ENCODE results near the gene ABCA2. TPM values are rescaled to one million over a fixed set of nuclear protein-coding genes. Genes with fewer than 3 reads are reported as not detected.
A peak's percentile ranks its signal among the peaks of the same experiment; 100 is the strongest.

The ABCA2 gene
- total RNA-seq, 4 donors from 2014 or later = 51.1 to 204 (median 96.5) TPM

- in situ Hi-C loops (cut with MboI; ENCODE audit: low pct_ligation_motif_present in 1 of 4, low pct_unique_long_range_greater_than_20kb in 1 of 4, low sequenced_read_pairs in 3 of 4) = no loop called here
- peaks cover 24% of the 10 kb centered on the region for H3K27me3 ChIP-seq
- no peak for DNase-seq
- H3K36me3 ChIP-seq = no peaks in the 10 kb centered on the region
- H3K4me3 ChIP-seq = no peak overlapping the region
- 74% methylated on average over 36 of the region's 40 CpGs; no CpG with 5 or more reads in 1 of the 2 donors for WGBS, 2 donors (ENCODE audit: low coverage in 1 of 2)
- H3K4me1 ChIP-seq = peaks cover 30 to 60% (median 49%) of the 10 kb centered on the region in 4 donors
- H3K27ac ChIP-seq = no peak overlapping the region
- H3K9me3 ChIP-seq = no peaks in the 10 kb centered on the region
- no peak for TF ChIP-seq CTCF (IDR thresholded peaks at IDR 0.05)
- TF ChIP-seq POLR2AphosphoS5 (IDR thresholded peaks at IDR 0.05) = no peak
- TF ChIP-seq POLR2A (IDR thresholded peaks at IDR 0.05) = no peak
- TF ChIP-seq EP300 (IDR thresholded peaks at IDR 0.05; ENCODE audit: low read depth) = no peak
- intact Hi-C loops (cut with DNase I; ENCODE audit: low total_unique reads) = no loop called here
Measured at GRCh38 chr9:136994888-136995230, 33.2 kb downstream of the ABCA2 start.

- H3K27ac ChIP-seq = no peak overlapping the region
- no peak for DNase-seq
- peaks cover 24% of the 10 kb centered on the region for H3K27me3 ChIP-seq
- H3K4me3 ChIP-seq = no peak overlapping the region
- intact Hi-C loops (cut with DNase I; ENCODE audit: low total_unique reads) (no loop called here), in situ Hi-C loops (cut with MboI; ENCODE audit: low pct_ligation_motif_present in 1 of 4, low pct_unique_long_range_greater_than_20kb in 1 of 4, low sequenced_read_pairs in 3 of 4) (no loop called here)
- 80% methylated on average over 44 of the region's 54 CpGs; no CpG with 5 or more reads in 1 of the 2 donors for WGBS, 2 donors (ENCODE audit: low coverage in 1 of 2)
- no peaks in the 10 kb centered on the region for H3K9me3 ChIP-seq
- H3K4me1 ChIP-seq = peaks cover 30 to 57% (median 49%) of the 10 kb centered on the region in 4 donors
- H3K36me3 ChIP-seq = no peaks in the 10 kb centered on the region
- TF ChIP-seq POLR2AphosphoS5 (IDR thresholded peaks at IDR 0.05) = no peak
- no peak for TF ChIP-seq POLR2A (IDR thresholded peaks at IDR 0.05)
- TF ChIP-seq CTCF (IDR thresholded peaks at IDR 0.05) = no peak
- TF ChIP-seq EP300 (IDR thresholded peaks at IDR 0.05; ENCODE audit: low read depth) = no peak
Measured at GRCh38 chr9:136994180-136994887, 33.7 kb downstream of the ABCA2 start.

- Histone ChIP-seq H3K36me3 (no peaks in the 10 kb centered on the region), H3K4me1 (peaks cover 30 to 57% (median 49%) of the 10 kb centered on the region in 4 donors), H3K4me3 (peak overlapping the region; percentile 64 to 79 (median 66)), H3K9me3 (no peaks in the 10 kb centered on the region), H3K27me3 (peaks cover 25% of the 10 kb centered on the region), H3K27ac (peak overlapping the region; percentile 93 to 96 (median 94))
- 30 to 40% methylated on average over 1 to 17 of the region's 18 CpGs for WGBS, 2 donors (ENCODE audit: low coverage in 1 of 2)
- in situ Hi-C loops (cut with MboI; ENCODE audit: low pct_ligation_motif_present in 1 of 4, low pct_unique_long_range_greater_than_20kb in 1 of 4, low sequenced_read_pairs in 3 of 4) = no loop called here
- DNase-seq = no peak
- intact Hi-C loops (cut with DNase I; ENCODE audit: low total_unique reads) = no loop called here
- TF ChIP-seq POLR2A (IDR thresholded peaks at IDR 0.05) = peak; percentile 5
- no peak for TF ChIP-seq EP300 (IDR thresholded peaks at IDR 0.05; ENCODE audit: low read depth)
- no peak for TF ChIP-seq CTCF (IDR thresholded peaks at IDR 0.05)
- TF ChIP-seq POLR2AphosphoS5 (IDR thresholded peaks at IDR 0.05) = no peak
Measured at GRCh38 chr9:136992819-136993369, 35.1 kb downstream of the ABCA2 start.

GRCh38 chr9:136991993-136992818 is 35.8 kb downstream of the ABCA2 start, which contains the start of gene PAXX:
Gene PAXX (plus strand): TSS chr9:136992422. CDS start chr9:136992444, 22 bp downstream.
- WGBS, 2 donors (ENCODE audit: low coverage in 1 of 2) = 1% methylated on average over 20 of the region's 92 CpGs; no CpG with 5 or more reads in 1 of the 2 donors
- Histone ChIP-seq H3K27ac (peak within 1 kb of the TSS; percentile 93 to 96 (median 94)), H3K36me3 (no peaks in the 10 kb centered on the region), H3K4me3 (peak within 1 kb of the TSS; percentile 64 to 79 (median 66)), H3K9me3 (no peaks in the 10 kb centered on the region), H3K27me3 (peaks cover 28% of the 10 kb centered on the region), H3K4me1 (peaks cover 26 to 52% (median 43%) of the 10 kb centered on the region in 4 donors)
- intact Hi-C loops (cut with DNase I; ENCODE audit: low total_unique reads) = no loop called here
- TF ChIP-seq POLR2A (IDR thresholded peaks at IDR 0.05) (peak; percentile 18), POLR2AphosphoS5 (IDR thresholded peaks at IDR 0.05) (peak in 1 of 3 donors; percentile 66), CTCF (IDR thresholded peaks at IDR 0.05) (peak in 1 of 5 experiments; percentile 22), EP300 (IDR thresholded peaks at IDR 0.05; ENCODE audit: low read depth) (no peak)
- in situ Hi-C loops (cut with MboI; ENCODE audit: low pct_ligation_motif_present in 1 of 4, low pct_unique_long_range_greater_than_20kb in 1 of 4, low sequenced_read_pairs in 3 of 4) = no loop called here
- peak; percentile 96 for DNase-seq

Measured in transverse colon (tissue), 4 donors.